Stimulated activated CD8-positive, alpha-beta memory T cell treated with anti-CD3 and anti-CD28 coated beads, Interleukin-15, amount 100 ng/mL, for 48 hours (primary cell): Measurements from ENCODE around the gene SMG6.
"Not testable (repeated sequence)": the region's sequence is repeated elsewhere in the genome, so short reads cannot be mapped to it uniquely, and the experiment has no call there.

Experiments used
- DNase-seq, 2 donors: peaks; one replicate each; pipeline ENCODE4 v3.0.0-alpha.2; 2020; ENCODE audit warnings: low read depth in 2 of 2

The SMG6 gene

DNA sequence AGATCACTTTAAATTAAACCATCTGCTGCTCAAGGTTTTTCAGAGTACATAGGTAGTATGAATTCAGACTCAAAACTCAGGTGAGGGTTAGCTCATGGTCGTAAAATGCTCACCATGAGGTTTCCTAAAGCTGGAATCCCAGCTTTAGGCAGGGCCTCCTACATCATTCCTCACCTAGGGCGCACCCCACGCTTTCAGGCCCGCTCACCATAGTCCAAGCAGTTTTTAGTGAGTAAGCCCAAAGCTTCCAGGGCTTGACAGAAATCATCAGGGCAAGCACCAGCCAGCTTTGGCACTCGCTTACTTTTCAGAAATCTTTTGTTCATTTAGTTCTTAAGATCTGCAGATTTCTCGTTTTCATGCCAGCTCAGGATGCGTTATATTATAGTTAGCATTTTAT, 158.9 kb downstream of the SMG6 start:
- no peak for DNase-seq

DNA sequence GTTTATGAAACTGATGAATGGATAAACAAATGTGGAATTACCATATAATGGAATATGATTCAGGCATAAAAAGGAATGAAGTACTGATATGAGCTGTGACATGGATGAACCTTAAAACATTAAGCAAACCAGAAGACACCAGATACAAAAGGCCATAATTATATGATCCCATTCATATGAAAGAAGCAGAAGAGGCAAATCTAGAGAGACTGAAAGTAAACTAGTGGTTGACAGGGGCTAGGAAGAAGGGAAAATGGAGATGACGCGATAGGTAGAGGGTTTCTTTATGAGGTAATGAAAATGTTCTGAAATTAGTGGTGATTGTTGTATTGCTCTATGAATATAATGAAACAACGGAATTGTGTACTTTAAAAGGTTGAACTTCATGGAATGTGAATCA, 160.3 kb downstream of the SMG6 start:
- no peak for DNase-seq

DNA sequence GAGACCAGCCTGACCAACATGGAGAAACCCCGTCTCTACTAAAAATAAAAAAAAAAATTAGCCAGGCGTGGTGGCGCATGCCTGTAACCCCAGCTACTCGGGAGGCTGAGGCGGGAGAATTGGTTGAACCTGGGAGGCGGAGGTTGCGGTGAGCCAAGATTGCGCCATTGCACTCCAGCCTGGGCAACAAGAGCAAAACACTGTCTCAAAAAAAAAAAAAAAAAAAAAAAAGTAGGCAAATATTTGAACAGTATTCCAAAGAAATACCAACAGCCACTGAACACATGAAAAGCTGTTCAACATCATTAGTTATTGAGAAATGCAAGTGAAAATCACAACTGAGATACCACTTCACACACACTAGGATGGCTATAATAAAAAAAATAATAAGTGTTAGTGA, 160.9 kb downstream of the SMG6 start:
- not testable (repeated sequence) for DNase-seq

DNA sequence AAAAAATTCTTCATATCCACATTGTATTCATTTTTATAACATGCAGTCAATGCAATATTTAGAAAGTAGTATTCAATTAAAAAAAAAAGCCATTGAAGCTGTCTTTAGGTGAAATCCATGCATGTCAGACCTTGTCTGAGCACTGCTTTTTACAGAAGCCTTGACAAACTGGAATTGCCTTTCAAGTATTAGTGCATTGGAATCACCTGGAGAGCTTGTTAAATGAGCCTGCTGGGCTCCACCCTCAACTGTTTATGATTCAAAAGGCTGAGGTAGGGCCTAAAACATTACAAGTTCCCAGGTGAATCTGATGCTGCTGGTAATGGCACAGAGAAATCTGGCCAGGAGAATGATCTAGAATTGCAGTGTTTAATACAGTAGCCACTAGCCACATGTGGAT, 162.9 kb downstream of the SMG6 start:
- no peak for DNase-seq

DNA sequence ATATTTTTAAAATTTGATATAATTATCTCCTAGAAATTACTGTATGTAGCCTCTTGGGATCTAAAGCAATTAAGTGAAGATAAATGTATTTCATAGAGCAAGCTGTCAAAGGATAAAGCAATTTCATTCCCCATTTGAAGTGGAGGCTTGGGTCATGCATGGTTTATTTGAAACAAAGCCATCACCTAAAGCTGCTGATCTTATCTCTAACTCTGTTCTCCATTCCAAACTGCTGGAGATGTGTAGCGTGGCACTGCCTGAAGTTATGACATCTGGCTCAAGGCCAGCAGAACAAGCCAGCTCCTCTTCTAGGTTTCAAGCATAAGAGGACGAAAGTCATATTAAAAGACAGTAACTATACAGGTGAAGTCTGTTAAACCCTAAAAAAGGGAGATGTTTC, 164.8 kb downstream of the SMG6 start:
- no peak for DNase-seq

DNA sequence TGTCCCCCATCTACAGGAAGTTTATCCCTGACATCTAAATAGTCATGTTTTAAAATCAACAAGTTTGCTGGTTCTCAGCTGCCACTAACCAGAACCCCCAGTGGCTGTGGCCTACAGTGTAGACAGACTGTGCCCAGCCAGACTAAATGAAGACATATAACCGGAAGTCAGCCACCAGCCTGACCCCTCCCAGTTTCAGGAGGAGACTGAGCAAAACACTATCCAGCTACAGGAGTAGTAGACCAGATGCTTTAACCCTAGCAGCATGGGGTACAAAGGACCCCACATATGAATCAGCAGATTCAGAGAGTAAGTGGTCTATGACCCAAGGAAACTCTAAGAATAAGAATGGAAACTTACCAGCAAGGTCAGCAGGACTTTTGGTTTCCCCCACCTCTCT, 165.3 kb downstream of the SMG6 start:
- no peak for DNase-seq

DNA sequence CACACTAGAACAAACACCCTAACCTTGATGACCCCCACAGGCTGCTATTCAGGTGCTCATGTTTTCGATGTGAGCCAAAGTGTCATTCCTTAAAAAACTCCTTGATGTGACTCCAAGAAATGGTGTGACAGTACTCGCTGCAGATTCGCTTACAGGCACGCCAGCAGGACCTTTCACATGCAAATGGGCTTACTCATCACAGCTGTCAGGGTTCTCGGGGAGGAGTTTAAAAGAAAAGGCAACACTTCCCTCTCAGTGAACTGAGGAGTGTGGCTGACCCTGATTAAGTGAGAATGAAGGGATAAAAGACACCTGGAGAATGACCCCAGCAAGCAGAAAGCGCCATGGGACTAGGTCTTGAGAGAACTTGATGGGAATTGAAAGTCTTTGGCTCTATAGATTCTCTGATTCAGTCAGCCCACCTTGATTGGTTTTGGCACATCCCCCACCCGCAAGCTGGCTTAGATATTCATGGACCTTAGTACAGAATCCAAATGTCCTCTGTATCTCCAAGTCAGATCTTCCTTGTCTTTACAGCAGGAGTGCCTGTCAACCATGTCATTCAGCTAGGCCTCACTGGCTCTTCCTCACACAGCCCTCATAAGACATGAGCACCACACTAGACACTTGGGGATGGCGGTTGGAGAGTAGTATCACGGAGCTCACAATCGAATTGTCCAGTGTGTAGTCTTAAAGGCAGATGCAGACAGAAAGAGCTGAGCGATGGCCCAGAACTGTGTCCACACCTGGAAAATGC, 166.1 kb downstream of the SMG6 start:
- DNase-seq, result no peak

DNA sequence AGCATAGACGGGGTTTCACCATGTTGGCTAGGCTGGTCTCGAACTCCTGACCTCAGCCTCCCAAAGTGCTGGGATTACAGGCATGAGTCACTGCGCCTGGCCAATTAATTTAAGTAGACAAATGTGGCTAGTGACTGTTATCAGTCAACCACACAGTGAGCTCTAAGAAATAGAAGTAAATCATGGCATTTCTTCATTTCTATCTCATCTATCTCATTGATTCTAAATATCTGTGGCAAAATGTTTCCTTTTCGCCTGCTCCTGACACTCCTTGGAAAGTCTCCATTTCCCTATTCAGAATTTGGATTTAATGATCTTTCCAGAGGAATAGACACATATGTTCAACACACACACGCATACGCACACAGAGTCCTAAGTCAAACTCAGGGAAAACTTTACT, 167.3 kb downstream of the SMG6 start:
- no peak for DNase-seq

DNA sequence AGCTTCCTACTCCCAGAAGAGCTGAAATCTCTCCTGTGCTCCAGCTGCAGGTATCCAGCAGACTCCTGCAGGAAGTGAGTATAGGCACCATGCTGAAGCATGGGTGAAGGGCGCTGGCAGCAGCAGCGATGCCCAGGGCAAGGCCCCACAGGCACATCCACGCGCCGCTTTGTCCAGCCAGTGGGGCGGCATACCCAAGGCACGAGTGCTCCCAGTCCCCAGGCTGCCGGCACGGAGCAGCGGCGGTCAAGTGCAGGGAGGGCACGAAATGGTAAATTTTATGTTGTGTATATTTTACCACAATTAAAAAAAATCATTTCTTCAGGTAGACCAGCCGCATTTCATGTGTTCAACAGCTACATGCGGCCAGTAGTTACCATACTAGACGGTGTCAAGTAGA, 175.6 kb downstream of the SMG6 start:
- DNase-seq, result no peak

DNA sequence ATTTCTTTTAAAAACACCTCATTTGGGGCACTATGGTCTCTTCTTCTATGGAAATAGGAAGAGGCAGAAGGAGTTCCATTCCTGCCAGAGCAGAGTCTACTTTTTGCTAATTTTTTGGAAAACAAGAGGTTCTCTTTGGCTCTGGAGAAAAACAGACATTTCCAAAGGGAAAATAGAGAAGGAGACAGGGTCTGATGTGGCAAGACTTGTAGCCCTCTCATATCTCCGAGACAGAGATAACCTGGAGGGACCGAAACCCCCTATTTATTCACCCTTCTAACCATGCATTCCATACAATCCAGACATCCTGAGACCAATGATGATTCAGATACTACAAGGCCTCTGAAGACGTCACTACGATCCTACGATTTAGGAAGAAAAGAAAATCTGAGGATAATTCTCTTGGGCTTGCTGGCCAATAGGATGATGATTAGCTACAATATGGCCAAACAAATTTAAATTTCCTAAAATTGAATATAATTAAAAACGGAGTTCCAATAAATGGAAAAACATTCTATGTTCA, 178.5 kb downstream of the SMG6 start:
- DNase-seq, result no peak

DNA sequence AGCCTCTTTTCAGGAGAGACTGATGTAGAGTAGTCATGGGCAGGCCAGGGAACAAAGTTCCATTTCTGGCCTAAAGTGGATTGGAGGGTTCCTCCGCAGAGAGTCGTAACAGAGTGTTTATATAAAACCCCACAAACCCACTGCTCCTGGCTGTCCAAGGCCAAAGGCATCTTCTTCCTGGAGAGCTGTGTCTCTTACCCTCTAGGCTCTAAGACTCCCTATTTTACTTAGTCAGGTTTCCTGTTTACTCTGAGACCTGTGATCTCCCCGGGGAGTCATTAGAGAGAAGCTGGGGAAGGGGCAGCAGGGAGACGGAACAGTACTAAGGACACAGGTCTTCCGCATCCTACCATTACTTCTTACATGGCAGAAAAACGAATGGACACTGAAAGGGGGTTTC, 179.2 kb downstream of the SMG6 start:
- no peak for DNase-seq

DNA sequence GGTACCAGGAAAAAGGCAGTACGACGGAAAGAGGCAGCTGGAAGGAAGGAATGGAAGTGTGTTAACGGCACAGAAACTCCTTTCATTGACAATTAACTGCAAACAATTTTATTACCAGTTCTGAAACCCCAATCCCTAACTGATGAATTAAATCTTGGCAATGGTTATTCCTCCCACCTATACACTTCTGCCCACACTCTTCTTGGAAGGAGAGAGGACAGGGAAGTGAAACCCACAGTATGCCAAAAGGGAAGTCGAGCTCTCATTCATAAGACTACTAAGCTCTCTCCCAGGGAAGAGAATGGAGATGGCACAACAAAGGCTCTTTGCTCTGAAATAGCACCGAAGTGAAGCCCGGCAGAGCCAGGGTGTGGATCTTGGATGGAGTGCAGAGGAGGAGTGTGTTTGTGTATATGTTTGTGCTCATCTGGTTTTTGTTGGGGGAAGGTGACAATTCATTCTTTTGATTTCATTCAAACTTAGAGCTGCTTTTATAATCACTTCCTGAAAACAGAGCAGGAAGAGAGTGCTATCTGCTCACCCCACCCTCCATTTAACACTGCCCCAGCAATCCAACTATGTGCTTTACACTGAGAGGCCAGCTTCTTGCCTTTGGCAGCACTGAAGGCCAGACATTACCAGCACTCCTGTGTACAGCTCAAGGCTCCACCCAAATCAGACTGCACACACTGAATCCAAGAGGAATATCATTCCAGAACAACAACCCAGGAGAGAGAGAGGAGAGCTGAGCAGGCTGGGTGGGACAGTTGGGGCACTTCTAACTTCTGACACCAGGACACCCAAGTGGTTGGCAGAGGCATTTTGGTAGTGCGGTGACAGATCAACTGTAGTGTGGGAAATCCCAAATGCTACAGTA, 180.0 kb downstream of the SMG6 start:
- no peak for DNase-seq

DNA sequence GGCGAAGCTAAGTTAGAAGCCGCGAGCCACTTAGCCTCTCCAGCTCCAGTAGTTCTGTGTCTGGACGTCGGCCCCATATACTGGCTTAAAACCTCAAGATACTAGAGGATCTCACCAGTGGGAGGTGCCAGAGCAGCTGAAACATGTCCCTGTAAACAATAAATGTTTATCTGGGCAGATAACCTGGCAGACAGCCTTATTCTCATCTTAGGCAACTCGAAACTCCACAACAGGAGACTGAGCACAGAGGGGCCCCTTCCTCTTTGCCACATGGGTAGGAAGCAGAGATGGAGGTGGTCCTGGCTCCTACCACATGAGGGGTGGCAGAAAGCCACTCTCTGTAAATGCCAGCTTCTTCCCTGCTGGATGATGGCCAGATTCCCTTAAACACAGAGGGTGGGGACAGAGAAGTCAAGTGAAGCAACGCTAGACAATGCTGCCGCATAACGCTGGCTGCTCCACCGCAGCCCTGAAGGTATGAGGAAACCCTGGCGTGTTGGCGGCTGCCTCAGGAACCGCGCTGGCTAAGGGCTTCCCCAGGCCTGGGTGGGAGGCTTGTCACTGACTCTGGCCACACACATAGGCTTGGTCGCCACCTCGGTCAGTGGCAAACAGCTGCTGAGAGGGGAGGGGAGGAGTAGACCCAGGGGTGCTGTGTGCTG, 180.8 kb downstream of the SMG6 start:
- no peak for DNase-seq

DNA sequence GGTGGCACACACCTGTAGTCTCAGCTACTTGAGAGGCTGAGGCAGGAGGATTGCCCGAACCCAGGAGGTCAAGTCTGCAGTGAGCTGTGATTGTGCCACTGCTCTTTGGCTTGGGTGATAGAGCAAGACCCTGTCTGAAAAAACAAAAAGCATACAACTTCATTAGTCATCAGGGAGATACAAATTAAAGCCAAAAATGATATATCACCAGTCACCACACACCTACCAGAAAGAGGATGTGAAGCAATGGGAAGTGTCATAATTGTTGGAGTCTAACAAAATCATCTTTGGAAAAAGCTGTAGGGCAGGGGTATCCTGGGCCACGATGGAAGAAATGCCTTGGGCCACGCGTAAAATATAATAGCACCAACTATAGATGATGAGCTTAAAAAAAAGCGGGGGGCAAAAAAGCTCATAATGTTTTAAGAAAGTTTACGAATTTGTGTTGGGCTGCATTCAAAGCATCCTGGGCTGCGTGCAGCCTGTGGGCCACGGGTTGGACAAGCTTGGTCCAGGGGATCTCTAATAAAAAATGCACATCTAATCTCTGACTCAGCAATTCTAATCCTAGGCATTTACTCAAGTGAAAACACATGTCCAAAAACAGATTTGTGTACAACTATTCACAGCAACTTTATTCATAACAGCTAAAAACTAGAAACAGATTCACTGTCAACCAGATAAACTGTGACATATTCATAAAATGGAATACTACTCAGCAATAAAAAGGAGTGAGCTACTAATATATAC, 182.8 kb downstream of the SMG6 start:
- DNase-seq, result no peak

DNA sequence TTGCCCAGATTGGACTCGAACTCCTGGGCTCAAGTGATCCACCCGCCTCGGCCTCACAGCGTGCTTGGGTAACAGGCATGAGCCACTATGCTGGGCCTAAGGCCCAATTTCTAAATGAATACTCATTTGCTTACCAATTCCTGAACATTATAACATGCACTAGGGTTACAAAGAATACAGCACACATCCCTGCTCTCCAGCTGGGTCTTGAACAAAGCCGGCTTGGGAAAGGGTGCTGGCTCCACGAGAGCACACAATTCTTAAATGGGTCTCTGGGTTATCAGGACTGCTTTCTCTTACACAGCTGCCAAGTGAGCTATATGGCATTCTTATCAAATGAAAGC, 190.3 kb downstream of the SMG6 start:
- no peak for DNase-seq

DNA sequence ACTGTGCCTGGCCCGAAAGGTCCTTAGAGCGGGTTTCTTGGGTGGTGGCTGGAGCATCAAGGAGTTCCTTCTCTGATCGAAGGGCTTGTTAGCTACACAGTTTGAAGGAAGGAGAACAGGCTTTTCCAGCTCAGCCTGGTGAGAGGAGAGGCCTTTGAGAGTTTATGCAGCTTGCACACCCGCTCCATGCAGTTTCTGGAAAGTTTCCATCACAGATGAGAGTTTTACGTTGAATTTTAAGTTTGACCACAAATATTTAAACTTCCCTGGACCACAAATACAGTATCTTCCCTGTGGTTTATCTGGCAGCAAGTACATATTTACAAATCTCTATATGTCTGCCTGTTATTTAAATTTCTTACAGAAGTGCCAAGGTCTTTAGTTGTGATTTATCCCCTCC, 191.9 kb downstream of the SMG6 start:
- DNase-seq, result no peak

DNA sequence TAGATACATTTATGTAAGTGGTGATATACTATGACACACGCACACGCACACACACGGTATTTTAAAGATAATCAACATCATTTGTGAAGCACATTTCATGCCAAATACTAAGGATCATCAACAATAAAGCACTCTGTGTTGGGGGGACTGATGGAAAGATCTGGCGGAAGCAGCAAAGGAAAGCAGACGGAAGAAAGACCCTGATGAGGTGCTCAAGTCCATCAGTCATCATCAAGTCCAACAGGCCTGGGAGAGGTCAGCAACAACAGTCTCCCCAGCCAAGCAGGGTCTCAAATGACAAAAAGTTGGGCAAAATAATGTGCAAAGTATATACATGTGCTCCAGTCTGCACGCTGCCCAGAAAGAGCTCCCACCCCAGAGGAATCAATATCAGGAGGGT, 193.1 kb downstream of the SMG6 start:
- no peak for DNase-seq

DNA sequence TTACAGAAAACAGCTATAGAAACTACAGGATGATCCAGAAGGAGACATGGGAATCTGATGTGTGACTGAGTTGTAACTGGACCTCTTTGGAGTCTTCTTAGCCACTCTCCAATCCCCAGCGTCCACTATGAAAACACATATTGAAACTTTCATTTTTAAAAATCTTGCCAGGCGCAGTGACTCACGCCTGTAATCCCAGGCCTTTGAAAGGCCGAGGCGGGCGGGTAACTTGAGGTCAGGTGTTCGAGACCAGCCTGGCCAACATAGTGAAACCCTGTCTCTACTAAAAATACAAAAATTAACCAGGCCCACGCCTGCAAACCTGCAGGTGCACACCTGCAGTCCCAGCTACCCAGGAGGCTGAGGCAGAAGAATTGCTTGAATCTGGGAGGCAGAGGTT, 195.4 kb downstream of the SMG6 start:
- no peak for DNase-seq

DNA sequence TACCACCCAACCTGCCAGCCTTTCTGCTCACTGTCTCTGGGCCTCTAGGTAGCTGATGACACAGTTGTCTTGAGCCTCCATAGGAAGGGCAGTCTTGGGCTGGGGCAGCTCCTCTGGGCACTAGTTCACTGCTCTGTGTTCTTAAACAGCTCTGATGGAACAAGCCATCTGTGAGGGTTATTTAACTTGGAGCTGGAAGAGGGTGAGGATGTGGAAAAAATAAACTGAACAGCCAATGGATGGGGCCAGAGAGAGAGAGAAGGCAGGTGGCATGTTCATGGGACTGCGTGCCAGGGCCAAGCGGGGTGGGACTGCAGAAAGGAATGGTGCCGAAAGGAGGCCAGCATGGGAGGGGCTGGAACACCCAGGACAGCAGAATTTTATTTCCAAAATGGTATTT, 196.1 kb downstream of the SMG6 start:
- no peak for DNase-seq

DNA sequence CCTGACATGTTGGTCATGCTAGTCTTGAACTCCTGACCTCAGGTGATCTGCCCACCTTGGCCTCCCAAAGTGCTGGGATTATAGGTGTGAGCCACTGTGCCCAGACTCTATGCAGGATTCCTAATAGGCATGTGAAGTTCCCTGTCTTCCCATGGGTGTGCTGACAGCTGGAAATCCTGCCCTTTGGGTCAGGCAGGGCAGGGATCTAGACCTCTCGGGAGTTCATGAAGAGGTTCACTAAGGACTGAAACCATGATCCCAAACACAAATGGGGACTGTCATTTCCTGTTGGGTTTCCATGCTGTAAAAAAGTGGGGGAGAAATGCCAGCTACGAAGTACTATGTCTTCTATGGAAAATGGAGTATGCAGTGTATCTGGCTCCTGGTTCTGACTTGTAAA, 196.5 kb downstream of the SMG6 start:
- DNase-seq, result no peak

DNA sequence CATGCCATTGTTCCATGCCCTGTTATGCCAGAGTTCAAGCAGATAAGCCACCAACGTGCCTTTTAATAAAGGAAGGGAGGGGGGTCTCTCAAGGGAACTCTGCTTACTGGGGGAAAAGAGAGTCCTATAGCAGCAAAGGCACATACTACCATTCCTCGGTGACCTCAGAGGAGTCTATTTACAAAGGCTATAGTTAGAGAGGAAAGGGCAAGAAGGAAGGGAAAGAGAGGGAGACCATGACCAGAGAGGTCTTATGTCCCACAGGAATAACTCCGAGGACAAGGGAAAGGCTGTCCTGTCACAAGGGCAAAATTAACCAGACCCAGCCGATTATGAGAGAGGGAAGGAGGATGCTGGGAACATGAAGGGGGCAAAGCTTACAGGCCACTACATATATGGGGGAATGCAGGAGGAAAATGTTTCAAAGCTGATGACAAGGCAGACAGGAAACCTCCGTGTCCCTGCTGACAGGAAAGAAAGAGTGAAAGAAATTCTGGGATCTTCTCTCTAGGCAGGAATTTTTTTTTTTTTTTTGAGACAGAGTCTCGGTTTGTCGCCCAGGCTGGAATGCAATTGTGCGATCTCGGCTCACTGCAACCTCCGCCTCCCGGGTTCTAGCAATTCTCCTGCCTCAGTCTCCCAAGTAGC, 197.2 kb downstream of the SMG6 start:
- no peak for DNase-seq
